Karpas-422 (cell line): ENCODE results near the gene ABCB7. TPM values are rescaled to one million over a fixed set of nuclear protein-coding genes. Genes with fewer than 3 reads are reported as not detected.
"Not testable (repeated sequence)": the region's sequence is repeated elsewhere in the genome, so short reads cannot be mapped to it uniquely, and the experiment has no call there.

ENCODE experiments used
- DNase-seq: peaks from one replicate; pipeline ENCODE4 v3.0.0-alpha.2; 2015
- H2AFZ ChIP-seq: fragments of 200-600 bp; sonication (generic); 2 replicates; pipeline ENCODE4 v1.6.1; 2014; ENCODE audit warnings: antibody characterized with exemption, low read length, mixed read lengths
- H3K27ac ChIP-seq: fragments of 200-600 bp; sonication (generic); 2 replicates; pipeline ENCODE4 v1.5.1; 2014; ENCODE audit warnings: mild to moderate bottlenecking, low read length, moderate library complexity
- H3K27me3 ChIP-seq: fragments of 200-600 bp; sonication (generic); 2 replicates; pipeline ENCODE4 v1.6.1; 2014; ENCODE audit warnings: low read length, mixed read lengths
- H3K36me3 ChIP-seq: fragments of 200-600 bp; sonication (generic); 2 replicates; pipeline ENCODE4 v1.6.1; 2014; ENCODE audit warnings: low read length, mixed read lengths; ENCODE audit not compliant: insufficient read depth
- H3K4me1 ChIP-seq: fragments of 200-600 bp; sonication (generic); 2 replicates; pipeline ENCODE4 v1.6.1; 2014; ENCODE audit warnings: mild to moderate bottlenecking, low read length, mixed read lengths
- H3K4me2 ChIP-seq: fragments of 200-600 bp; sonication (generic); 2 replicates; pipeline ENCODE4 v1.6.1; 2014; ENCODE audit warnings: low read length, low read depth, mild to moderate bottlenecking; ENCODE audit not compliant: poor library complexity, severe bottlenecking
- H3K4me3 ChIP-seq: fragments of 200-600 bp; sonication (generic); 2 replicates; pipeline ENCODE4 v1.5.1; 2014; ENCODE audit warnings: mild to moderate bottlenecking, antibody characterized with exemption, low read length, mixed read lengths
- H3K79me2 ChIP-seq: fragments of 200-600 bp; sonication (generic); 2 replicates; pipeline ENCODE4 v1.6.1; 2014; ENCODE audit warnings: mild to moderate bottlenecking, low read length, mixed read lengths
- H3K9ac ChIP-seq: fragments of 200-600 bp; sonication (generic); 2 replicates; pipeline ENCODE4 v1.6.0; 2014; ENCODE audit warnings: low read length
- H3K9me2 ChIP-seq: fragments of 200-600 bp; sonication (generic), shearing (Covaris generic); replicated peaks from 2 replicates; pipeline ENCODE4 v1.6.0; 2014; ENCODE audit warnings: mild to moderate bottlenecking, low read length, moderate library complexity; ENCODE audit not compliant: insufficient read depth
- H3K9me3 ChIP-seq: fragments of 300-700, 200-600 bp; sonication (generic); 2 replicates; pipeline ENCODE4 v1.6.1; 2014; ENCODE audit warnings: low read length, mixed read lengths
- H4K20me1 ChIP-seq: fragments of 200-600 bp; sonication (generic); 2 replicates; pipeline ENCODE4 v1.6.1; 2014; ENCODE audit warnings: mild to moderate bottlenecking, antibody characterized with exemption, low read length, low read depth; ENCODE audit not compliant: insufficient read depth
- total RNA-seq: library from RNA; depleted of rRNA; stranded (reverse); fragments of >200 nt; shearing (Covaris generic); gene quantifications from 2 replicates; pipeline ENCODE4 v1.2.3, GENCODE V29; 2014; ENCODE audit warnings: low replicate concordance

Gene ABCB7
- total RNA-seq, 1 experiment from 2014 or later, result 65.3 TPM

DNA sequence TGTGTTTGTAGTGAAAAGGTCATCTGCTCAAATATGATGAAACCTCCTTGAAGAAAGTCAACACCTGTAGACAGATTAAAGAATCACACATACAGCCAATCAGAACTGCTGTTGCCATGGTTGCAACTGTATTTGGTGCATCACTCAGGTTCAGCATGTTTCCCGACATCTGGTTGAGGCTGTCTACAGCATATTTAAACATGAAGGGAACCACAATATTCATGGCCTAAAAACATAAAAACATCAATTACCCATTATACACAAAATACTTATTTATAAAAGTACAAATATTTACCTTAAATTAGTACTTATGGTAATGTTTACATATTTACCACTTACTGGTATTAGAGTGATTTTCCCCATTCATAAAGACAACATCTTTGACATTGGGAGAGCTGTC lies 79.7 kb downstream of the ABCB7 start:
- H3K79me2 ChIP-seq, result peaks cover 26% of the 10 kb centered on the region
- H3K27me3 ChIP-seq, result no peaks in the 10 kb centered on the region
- H3K4me1 ChIP-seq, result no peaks in the 10 kb centered on the region
- H3K9ac ChIP-seq, result no peak overlapping the region
- no peak overlapping the region for H3K4me3 ChIP-seq
- H2AFZ ChIP-seq, result no peak overlapping the region
- no peak for DNase-seq
- no peaks in the 10 kb centered on the region for H4K20me1 ChIP-seq
- no peaks in the 10 kb centered on the region for H3K9me2 ChIP-seq
- no peak overlapping the region for H3K27ac ChIP-seq
- H3K4me2 ChIP-seq, result no peak overlapping the region
- H3K36me3 ChIP-seq, result peaks cover 7% of the 10 kb centered on the region; the same call in 1 of the 2 replicates
- no peaks in the 10 kb centered on the region for H3K9me3 ChIP-seq

DNA sequence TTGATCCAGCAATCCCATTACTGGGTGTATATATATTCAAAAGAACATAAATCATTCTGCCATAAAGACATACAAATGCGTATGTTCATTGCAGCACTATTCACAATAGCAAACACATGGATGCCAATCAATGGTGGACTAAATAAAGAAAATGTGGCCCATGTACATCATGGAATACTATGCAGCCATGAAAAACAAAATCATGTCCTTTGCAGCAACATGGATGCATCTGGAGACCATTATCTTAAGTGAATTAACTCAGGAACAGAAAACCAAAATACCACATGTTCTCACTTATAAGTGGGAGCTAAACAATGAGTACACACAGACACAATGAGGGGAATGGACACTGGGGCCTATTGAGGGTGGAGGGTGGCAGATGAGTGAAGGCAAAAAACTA lies 81.6 kb downstream of the ABCB7 start:
- H3K79me2 ChIP-seq, result peaks cover 9% of the 10 kb centered on the region; the same call in 1 of the 2 replicates
- no peak overlapping the region for H3K9ac ChIP-seq
- no peaks in the 10 kb centered on the region for H3K4me1 ChIP-seq
- no peak for DNase-seq
- no peaks in the 10 kb centered on the region for H3K9me2 ChIP-seq
- H2AFZ ChIP-seq, result no peak overlapping the region
- peaks cover 7% of the 10 kb centered on the region; the same call in 1 of the 2 replicates for H3K36me3 ChIP-seq
- no peaks in the 10 kb centered on the region for H4K20me1 ChIP-seq
- no peaks in the 10 kb centered on the region for H3K27me3 ChIP-seq
- H3K9me3 ChIP-seq, result no peaks in the 10 kb centered on the region
- H3K4me2 ChIP-seq, result no peak overlapping the region
- no peak overlapping the region for H3K27ac ChIP-seq
- no peak overlapping the region for H3K4me3 ChIP-seq

DNA sequence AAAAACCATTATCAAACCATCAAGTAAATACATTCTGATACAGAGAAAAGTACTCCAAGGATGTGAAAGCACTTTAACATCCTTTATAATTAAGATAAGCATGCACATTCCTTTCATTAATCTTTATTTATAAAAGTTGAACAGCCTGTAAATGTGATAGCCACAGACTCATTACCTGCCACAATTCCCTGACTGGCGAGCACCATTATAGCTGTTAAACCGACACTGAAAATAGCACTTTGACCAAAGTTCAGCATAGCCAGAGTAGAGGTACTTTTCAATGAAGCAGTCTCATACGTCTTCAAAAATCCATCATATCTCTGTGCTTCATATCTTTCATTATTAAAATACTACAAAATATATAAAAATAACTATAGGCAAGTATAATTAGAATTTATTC lies 84.7 kb downstream of the ABCB7 start:
- H2AFZ ChIP-seq, result no peak overlapping the region

DNA sequence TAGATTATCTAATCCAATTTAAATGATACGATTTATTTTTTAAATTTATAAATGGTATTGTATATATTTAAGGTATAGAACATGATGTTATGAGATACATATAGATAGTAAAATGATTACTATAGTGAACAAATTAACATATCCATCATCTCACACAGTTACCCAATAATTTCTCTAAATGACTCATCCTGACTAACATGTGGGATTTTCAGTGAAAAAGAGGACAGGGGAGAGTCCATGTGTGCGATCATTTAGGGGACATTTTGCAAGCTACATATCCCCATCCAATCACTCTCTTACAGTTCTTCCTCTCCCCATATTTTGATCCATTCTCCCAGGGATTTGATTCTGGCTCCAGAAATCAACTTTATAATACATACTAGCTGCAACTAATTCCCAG lies 88.2 kb downstream of the ABCB7 start:
- no peaks in the 10 kb centered on the region for H3K27me3 ChIP-seq
- no peaks in the 10 kb centered on the region for H3K79me2 ChIP-seq
- no peaks in the 10 kb centered on the region for H3K9me3 ChIP-seq
- H3K9ac ChIP-seq, result no peak overlapping the region
- no peak for DNase-seq
- no peaks in the 10 kb centered on the region for H4K20me1 ChIP-seq
- no peak overlapping the region for H2AFZ ChIP-seq
- H3K9me2 ChIP-seq, result no peaks in the 10 kb centered on the region
- peaks cover 12% of the 10 kb centered on the region; the same call in 1 of the 2 replicates for H3K36me3 ChIP-seq
- no peak overlapping the region for H3K4me3 ChIP-seq
- no peaks in the 10 kb centered on the region for H3K4me1 ChIP-seq
- no peak overlapping the region for H3K4me2 ChIP-seq
- H3K27ac ChIP-seq, result no peak overlapping the region

More for the DNA sequence above, 84.7 kb downstream of the ABCB7 start:
- no peak overlapping the region for H3K27ac ChIP-seq
- H3K9ac ChIP-seq, result no peak overlapping the region
- H3K27me3 ChIP-seq, result no peaks in the 10 kb centered on the region
- no peak for DNase-seq
- H3K4me2 ChIP-seq, result no peak overlapping the region
- H3K36me3 ChIP-seq, result peaks cover 10% of the 10 kb centered on the region; the same call in 1 of the 2 replicates
- no peaks in the 10 kb centered on the region for H3K79me2 ChIP-seq
- H3K4me1 ChIP-seq, result no peaks in the 10 kb centered on the region
- H3K4me3 ChIP-seq, result no peak overlapping the region
- H4K20me1 ChIP-seq, result no peaks in the 10 kb centered on the region
- no peaks in the 10 kb centered on the region for H3K9me3 ChIP-seq
- H3K9me2 ChIP-seq, result no peaks in the 10 kb centered on the region

DNA sequence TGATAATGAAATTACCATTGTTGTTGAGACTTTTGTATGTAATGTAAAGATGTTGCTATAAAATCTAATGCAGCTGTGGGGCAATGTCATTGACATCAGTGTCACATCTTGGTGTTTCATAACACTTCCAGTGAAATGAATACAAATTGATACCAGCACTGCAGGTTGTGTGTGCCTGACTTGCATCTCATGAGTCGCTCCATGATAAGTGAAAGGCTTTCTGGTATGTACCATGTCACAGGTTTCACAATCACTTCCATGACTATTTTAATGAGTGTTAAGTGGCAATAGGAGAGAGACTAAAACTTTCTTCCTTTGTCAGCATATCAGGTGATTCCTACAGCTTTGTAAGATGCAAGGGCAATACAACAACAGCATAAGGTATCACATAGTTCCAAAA lies 94.4 kb downstream of the ABCB7 start:
- H3K79me2 ChIP-seq, result no peaks in the 10 kb centered on the region
- H3K27ac ChIP-seq, result no peak overlapping the region
- no peaks in the 10 kb centered on the region for H4K20me1 ChIP-seq
- no peak overlapping the region for H2AFZ ChIP-seq
- H3K9me3 ChIP-seq, result no peaks in the 10 kb centered on the region
- H3K27me3 ChIP-seq, result no peaks in the 10 kb centered on the region
- DNase-seq, result no peak
- no peak overlapping the region for H3K9ac ChIP-seq
- H3K4me3 ChIP-seq, result no peak overlapping the region
- no peaks in the 10 kb centered on the region for H3K9me2 ChIP-seq
- H3K4me2 ChIP-seq, result no peak overlapping the region
- peaks cover 16% of the 10 kb centered on the region; the same call in 1 of the 2 replicates for H3K36me3 ChIP-seq
- H3K4me1 ChIP-seq, result no peaks in the 10 kb centered on the region

DNA sequence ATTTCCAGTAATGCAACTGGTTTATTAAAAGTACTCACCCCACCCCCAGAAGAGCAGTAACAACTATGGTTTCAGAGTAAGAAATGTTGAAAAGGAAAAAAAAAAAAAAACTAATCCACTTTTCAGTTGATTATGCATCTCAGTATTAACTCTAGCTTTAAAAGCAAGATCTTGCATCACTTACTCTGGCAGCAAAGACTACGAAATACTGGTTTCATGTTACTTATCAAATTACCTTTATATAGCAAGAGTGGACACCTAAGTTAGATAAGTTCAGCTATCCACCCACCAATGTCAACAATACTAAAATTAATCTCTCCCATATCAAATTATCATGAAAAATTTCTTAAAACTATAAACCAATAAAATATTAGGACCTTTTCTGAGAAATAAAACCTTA lies 105.0 kb downstream of the ABCB7 start:
- Histone ChIP-seq H3K9ac (no peak overlapping the region), H3K4me1 (no peaks in the 10 kb centered on the region), H3K4me3 (no peak overlapping the region), H3K4me2 (no peak overlapping the region), H3K27me3 (no peaks in the 10 kb centered on the region), H3K9me3 (no peaks in the 10 kb centered on the region), H3K36me3 (peaks cover 4% of the 10 kb centered on the region; the same call in 1 of the 2 replicates), H3K9me2 (no peaks in the 10 kb centered on the region), H4K20me1 (no peaks in the 10 kb centered on the region), H3K27ac (no peak overlapping the region), H3K79me2 (no peaks in the 10 kb centered on the region), H2AFZ (no peak overlapping the region)
- DNase-seq, result no peak

DNA sequence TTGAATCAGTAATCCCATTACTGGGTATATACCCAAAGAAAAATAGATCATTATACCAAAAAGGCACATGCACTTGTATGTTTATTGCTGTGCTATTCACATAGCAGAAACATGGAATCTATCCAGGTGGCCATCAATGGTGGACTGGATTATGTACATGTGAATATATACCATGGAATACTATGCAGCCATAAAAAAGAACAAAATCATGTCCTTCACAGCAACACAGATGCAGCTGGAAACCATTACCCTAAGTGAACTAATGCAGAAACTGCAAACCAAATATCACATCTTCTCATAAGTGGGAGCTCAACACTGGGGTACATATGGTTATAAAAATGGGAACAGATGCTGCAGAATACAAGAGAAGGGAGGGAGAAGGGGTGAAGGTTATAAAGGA lies 110.7 kb downstream of the ABCB7 start:
- DNase-seq, result no peak
- no peak overlapping the region for H3K27ac ChIP-seq
- H3K27me3 ChIP-seq, result no peaks in the 10 kb centered on the region
- H4K20me1 ChIP-seq, result no peaks in the 10 kb centered on the region
- no peaks in the 10 kb centered on the region for H3K79me2 ChIP-seq
- H2AFZ ChIP-seq, result no peak overlapping the region
- no peaks in the 10 kb centered on the region for H3K9me2 ChIP-seq
- H3K36me3 ChIP-seq, result no peaks in the 10 kb centered on the region
- H3K4me2 ChIP-seq, result no peak overlapping the region
- peaks cover 7% of the 10 kb centered on the region for H3K9me3 ChIP-seq
- H3K4me1 ChIP-seq, result no peaks in the 10 kb centered on the region
- H3K4me3 ChIP-seq, result no peak overlapping the region
- no peak overlapping the region for H3K9ac ChIP-seq

DNA sequence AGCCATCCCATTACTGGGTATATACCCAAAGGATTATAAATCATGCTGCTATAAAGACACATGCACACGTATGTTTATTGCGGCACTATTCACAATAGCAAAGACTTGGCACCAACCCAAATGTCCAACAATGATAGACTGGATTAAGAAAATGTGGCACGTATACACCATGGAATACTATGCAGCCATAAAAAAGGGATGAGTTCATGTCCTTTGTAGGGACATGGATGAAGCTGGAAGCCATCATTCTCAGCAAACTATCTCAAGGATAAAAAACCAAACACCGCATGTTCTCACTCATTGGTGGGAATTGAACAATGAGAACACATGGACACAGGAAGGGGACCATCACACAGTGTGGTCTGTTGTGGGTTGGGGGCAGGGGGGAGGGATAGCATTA lies 111.9 kb downstream of the ABCB7 start:
- H3K27me3 ChIP-seq, H3K4me3 ChIP-seq, H3K79me2 ChIP-seq, H3K36me3 ChIP-seq, H2AFZ ChIP-seq, H3K9me3 ChIP-seq, DNase-seq, H3K4me2 ChIP-seq, H3K4me1 ChIP-seq, H4K20me1 ChIP-seq, H3K9ac ChIP-seq, H3K9me2 ChIP-seq, H3K27ac ChIP-seq: not testable (repeated sequence)

DNA sequence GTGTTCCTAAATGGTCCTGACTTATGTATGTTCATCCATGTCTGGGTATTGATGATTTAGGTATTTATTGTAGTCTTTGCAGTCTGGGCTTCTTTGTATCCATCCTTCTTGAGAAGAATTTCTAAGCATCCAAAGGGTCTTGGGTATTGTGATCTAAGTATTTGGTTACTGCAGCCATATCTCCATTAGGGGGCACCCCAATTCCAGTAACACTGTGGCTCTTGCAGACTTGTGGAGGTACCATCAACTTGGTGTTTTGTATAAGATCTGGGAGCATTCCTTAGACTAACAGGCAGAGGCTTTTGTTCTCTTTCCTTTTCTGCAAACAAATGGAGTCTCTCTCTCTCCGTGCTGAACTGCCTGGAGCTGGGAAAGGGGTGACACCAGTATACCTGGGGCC lies 117.2 kb downstream of the ABCB7 start:
- peak; percentile 68 for DNase-seq
- H3K4me2 ChIP-seq, result no peak overlapping the region
- H2AFZ ChIP-seq, result no peak overlapping the region
- H3K4me1 ChIP-seq, result no peaks in the 10 kb centered on the region
- no peak overlapping the region for H3K27ac ChIP-seq
- H4K20me1 ChIP-seq, result no peaks in the 10 kb centered on the region
- H3K27me3 ChIP-seq, result no peaks in the 10 kb centered on the region
- H3K9me2 ChIP-seq, result no peaks in the 10 kb centered on the region
- H3K36me3 ChIP-seq, result no peaks in the 10 kb centered on the region
- no peak overlapping the region for H3K4me3 ChIP-seq
- peaks cover 10% of the 10 kb centered on the region; the same call in 1 of the 2 replicates for H3K9me3 ChIP-seq
- no peak overlapping the region for H3K9ac ChIP-seq
- no peaks in the 10 kb centered on the region for H3K79me2 ChIP-seq
